GM23338 (cell line): ENCODE data around the gene NKAPL. TPM values are rescaled to one million over a fixed set of nuclear protein-coding genes. Genes with fewer than 3 reads are reported as not detected.

Experiments used
- ATAC-seq: fragments of 200-7000 bp; cut with Tn5 transposase; 3 replicates; pipeline ENCODE4 v1.9.1; 2020
- DNase-seq: peaks from one replicate; pipeline ENCODE4 v3.0.0-alpha.2; 2015; ENCODE audit warnings: low spot score
- H2AFZ ChIP-seq: fragments of 200-600 bp; sonication (generic); 2 replicates; pipeline ENCODE4 v1.8.0; 2016; ENCODE audit warnings: antibody characterized with exemption, mild to moderate bottlenecking, moderate library complexity
- H3F3A ChIP-seq: fragments of 200-600 bp; sonication (generic); replicated peaks from 2 replicates; pipeline ENCODE4 v1.8.0; 2017; ENCODE audit warnings: antibody characterized with exemption, mixed run types, low read depth
- H3K27ac ChIP-seq: fragments of 200-600 bp; sonication (generic); 2 replicates; pipeline ENCODE4 v1.6.1; 2016; ENCODE audit warnings: low read depth
- H3K27me3 ChIP-seq: fragments of 200-600 bp; sonication (generic); 2 replicates; pipeline ENCODE4 v1.8.0; 2016; ENCODE audit warnings: mild to moderate bottlenecking, mixed run types, moderate library complexity; ENCODE audit not compliant: insufficient read depth
- H3K36me3 ChIP-seq: fragments of 200-600 bp; sonication (generic); 2 replicates; pipeline ENCODE4 v1.8.0; 2016; ENCODE audit warnings: mild to moderate bottlenecking; ENCODE audit not compliant: insufficient read depth
- H3K4me1 ChIP-seq: fragments of 200-600 bp; sonication (generic); 2 replicates; pipeline ENCODE4 v1.8.0; 2016; ENCODE audit warnings: mild to moderate bottlenecking, moderate library complexity; ENCODE audit not compliant: insufficient read depth
- H3K4me2 ChIP-seq: fragments of 200-600 bp; sonication (generic); 2 replicates; pipeline ENCODE4 v1.7.1; 2017; ENCODE audit warnings: mixed run types
- H3K4me3 ChIP-seq: fragments of 200-600 bp; sonication (generic); 2 replicates; pipeline ENCODE4 v1.6.1; 2016; ENCODE audit warnings: mixed run types
- H3K79me2 ChIP-seq: fragments of 200-600 bp; sonication (generic); replicated peaks from 2 replicates; pipeline ENCODE4 v1.8.0; 2017; ENCODE audit warnings: mild to moderate bottlenecking; ENCODE audit not compliant: insufficient read depth
- H3K9me2 ChIP-seq: fragments of 200-600 bp; sonication (generic); 2 replicates; pipeline ENCODE4 v1.8.0; 2017; ENCODE audit not compliant: insufficient read depth
- H4K20me1 ChIP-seq: fragments of 200-600 bp; sonication (generic); replicated peaks from 2 replicates; pipeline ENCODE4 v1.8.0; 2017; ENCODE audit warnings: mild to moderate bottlenecking; ENCODE audit not compliant: insufficient read depth
- H3K27ac Mint-ChIP-seq: 2 replicates; pipeline ENCODE4 v1.8.0; 2020; ENCODE audit warnings: inconsistent platforms, mild to moderate bottlenecking, moderate library complexity, mixed read lengths
- H3K27me3 Mint-ChIP-seq: 3 replicates; pipeline ENCODE4 v1.8.0; 2022; ENCODE audit warnings: low read depth, mild to moderate bottlenecking, moderate library complexity, mixed read lengths, inconsistent platforms; ENCODE audit not compliant: insufficient read depth, poor library complexity
- H3K36me3 Mint-ChIP-seq: 3 replicates; pipeline ENCODE4 v1.8.0; 2021; ENCODE audit warnings: low read depth, mild to moderate bottlenecking, inconsistent platforms, moderate library complexity, mixed read lengths
- H3K4me1 Mint-ChIP-seq: 3 replicates; pipeline ENCODE4 v1.8.0; 2020; ENCODE audit warnings: mild to moderate bottlenecking, inconsistent platforms, mixed read lengths
- H3K4me3 Mint-ChIP-seq: 3 replicates; pipeline ENCODE4 v1.8.0; 2021; ENCODE audit warnings: moderate library complexity, mild to moderate bottlenecking, inconsistent platforms, mixed read lengths
- H3K9me3 Mint-ChIP-seq: 3 replicates; pipeline ENCODE4 v1.8.0; 2020; ENCODE audit warnings: moderate library complexity, mild to moderate bottlenecking, inconsistent platforms, mixed read lengths
- CREB1 ChIP-seq: fragments of 250-450 bp; sonication (Bioruptor Pico); IDR thresholded peaks from 2 replicates; pipeline ENCODE4 v1.5.0; 2020; ENCODE audit warnings: low read depth, mild to moderate bottlenecking, moderate library complexity
- CTCF ChIP-seq, 2 experiments: fragments of 200-600 bp in 1 of 2; sonication (generic) in 1 of 2; conservative IDR thresholded peaks; 2 replicates each; pipeline versions ENCODE4 v1.5.1 to v1.6.1; 2016 to 2017; ENCODE audit warnings: antibody characterized with exemption in 2 of 2, low read depth in 2 of 2, mild to moderate bottlenecking in 2 of 2, moderate library complexity in 1 of 2
- ETS1 ChIP-seq: IDR thresholded peaks from 2 replicates; pipeline ENCODE4 v1.6.1; 2016; ENCODE audit warnings: antibody characterized with exemption
- NANOG ChIP-seq: IDR thresholded peaks from 2 replicates; pipeline ENCODE4 v1.6.1; 2016; ENCODE audit warnings: antibody characterized with exemption, borderline replicate concordance
- POLR2AphosphoS5 ChIP-seq: IDR thresholded peaks from 2 replicates; pipeline ENCODE4 v1.6.1; 2016; ENCODE audit warnings: antibody characterized with exemption, low read depth
- REST ChIP-seq: IDR thresholded peaks from one replicate; pipeline ENCODE4 v1.6.1; 2018; ENCODE audit warnings: antibody characterized with exemption; ENCODE audit not compliant: unreplicated experiment
- STAT1 ChIP-seq: IDR thresholded peaks from one replicate; pipeline ENCODE4 v1.6.1; 2016; ENCODE audit warnings: antibody characterized with exemption; ENCODE audit not compliant: unreplicated experiment
- ZNF331 ChIP-seq: fragments of 250-450 bp; sonication (Bioruptor Pico); IDR thresholded peaks from 2 replicates; pipeline ENCODE4 v1.5.0; 2020; ENCODE audit warnings: low read depth, mild to moderate bottlenecking, moderate library complexity
- polyA plus RNA-seq: library from polyadenylated mRNA; unstranded; fragments of >200 nt; fragmentation: Nextera tagmentation; extraction: Ambion mirVana; gene quantifications from 2 replicates; pipeline ENCODE4 v1.2.1, GENCODE V29; 2016
- total RNA-seq: library from RNA; depleted of rRNA; stranded (reverse); fragments of >200 nt; shearing (Covaris generic); gene quantifications from 2 replicates; pipeline ENCODE4 v1.2.3, GENCODE V29; 2014

NKAPL gene
- total and polyA plus RNA-seq, 2 experiments from 2014 or later = 1.6 to 2.9 TPM

GRCh38 chr6:28218312-28219248 lies 40.5 kb upstream of the NKAPL start:
- H3K4me1 ChIP-seq = peaks cover 19% of the 10 kb centered on the region
- ATAC-seq = peak; percentile 92
- H3K4me2 ChIP-seq = peak overlapping the region; percentile 80
- peak; percentile 69 for DNase-seq
- no peaks in the 10 kb centered on the region for H4K20me1 ChIP-seq
- TF ChIP-seq CREB1 (CRISPR knock-in tag) (no peak), CTCF (conservative IDR thresholded peaks at IDR 0.05; ENCODE audit: low read depth in 2 of 2) (peak; percentile 13 to 25; a peak in 1 of 4 replicates), POLR2AphosphoS5 (peak; percentile 47; the same call in 1 of the 2 replicates)
- H3K79me2 ChIP-seq = no peaks in the 10 kb centered on the region
- H3F3A ChIP-seq = no peaks in the 10 kb centered on the region
- H3K4me3 Mint-ChIP-seq = peak overlapping the region; percentile 80
- H3K36me3 ChIP-seq = no peaks in the 10 kb centered on the region
- H2AFZ ChIP-seq = peak overlapping the region; percentile 93
- peak overlapping the region; percentile 81 for H3K4me3 ChIP-seq
- H3K9me2 ChIP-seq = no peaks in the 10 kb centered on the region
- peaks cover 29% of the 10 kb centered on the region for H3K27me3 Mint-ChIP-seq
- H3K4me1 Mint-ChIP-seq = peaks cover 15% of the 10 kb centered on the region; the same call in 2 of the 3 replicates
- no peak overlapping the region for H3K27ac Mint-ChIP-seq
- H3K27me3 ChIP-seq = peaks cover 82% of the 10 kb centered on the region
- H3K36me3 Mint-ChIP-seq = no peaks in the 10 kb centered on the region
- H3K27ac ChIP-seq = no peak overlapping the region
- H3K9me3 Mint-ChIP-seq = no peaks in the 10 kb centered on the region

- Histone ChIP-seq H3K79me2 (no peaks in the 10 kb centered on the region), H3K27me3 (peaks cover 74% of the 10 kb centered on the region), H4K20me1 (no peaks in the 10 kb centered on the region), H3K27ac (no peak overlapping the region), H3F3A (no peaks in the 10 kb centered on the region), H3K4me3 (no peak overlapping the region), H2AFZ (no peak overlapping the region), H3K36me3 (no peaks in the 10 kb centered on the region), H3K9me2 (no peaks in the 10 kb centered on the region), H3K4me2 (no peak overlapping the region), H3K4me1 (peaks cover 15% of the 10 kb centered on the region; the same call in 1 of the 2 replicates)
- DNase-seq (no peak), ATAC-seq (no peak)
- no peaks in the 10 kb centered on the region for H3K36me3 Mint-ChIP-seq
- peaks cover 13% of the 10 kb centered on the region; the same call in 2 of the 3 replicates for H3K4me1 Mint-ChIP-seq
- peak overlapping the region; percentile 21; the same call in 1 of the 3 replicates for H3K4me3 Mint-ChIP-seq
- no peaks in the 10 kb centered on the region for H3K9me3 Mint-ChIP-seq
- peaks cover 38% of the 10 kb centered on the region for H3K27me3 Mint-ChIP-seq
- H3K27ac Mint-ChIP-seq = no peak overlapping the region
- no peak for TF ChIP-seq ZNF331
- no peak for TF ChIP-seq CREB1 (CRISPR knock-in tag)
- TF ChIP-seq REST = no peak
- no peak for TF ChIP-seq CTCF (conservative IDR thresholded peaks at IDR 0.05; ENCODE audit: low read depth in 2 of 2)
- TF ChIP-seq ETS1 = no peak
- TF ChIP-seq STAT1 = no peak
- TF ChIP-seq NANOG = no peak
These were observed 38.6 kb upstream of the NKAPL start for GRCh38 chr6:28220257-28221133.
